ENCODE data around the gene BIVM. TPM values are rescaled to one million over a fixed set of nuclear protein-coding genes. Genes with fewer than 3 reads are reported as not detected.

Gene BIVM
- total and polyA plus RNA-seq, 2 experiments from 2014 or later = 3.2 to 4.2 TPM

DNA sequence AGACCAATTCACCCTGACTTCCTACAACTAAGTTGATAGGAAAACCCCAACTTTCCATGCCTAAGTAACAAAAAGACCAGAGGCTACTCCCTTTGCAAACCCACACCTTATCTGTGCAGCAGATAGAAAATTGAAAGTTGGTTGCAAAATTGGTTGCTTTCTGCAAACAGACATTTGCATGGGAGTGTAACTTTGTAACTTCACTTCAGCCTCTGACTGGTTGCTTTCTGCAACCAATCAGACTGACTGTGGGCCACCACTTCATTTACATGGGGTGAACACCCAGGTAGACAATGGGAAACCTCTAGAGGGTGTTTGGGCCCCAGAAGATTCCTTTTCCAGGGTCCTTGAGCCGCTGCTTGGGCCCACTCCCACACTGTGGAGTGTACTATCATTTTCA is 35.2 kb upstream of the BIVM start:
- Mint-ChIP-seq H3K4me1 (peaks cover 4% of the 10 kb centered on the region; the same call in 2 of the 3 replicates), H3K27me3 (ENCODE audit: insufficient read depth, low read depth, poor library complexity) (no peaks in the 10 kb centered on the region), H3K36me3 (ENCODE audit: low read depth) (no peaks in the 10 kb centered on the region; the same call in 2 of the 3 replicates), H3K9me3 (no peaks in the 10 kb centered on the region), H3K4me3 (no peak overlapping the region), H3K27ac (no peak overlapping the region)
- Histone ChIP-seq H3K79me2 (replicated peaks; ENCODE audit: insufficient read depth) (no peaks in the 10 kb centered on the region), H3K9me2 (ENCODE audit: insufficient read depth) (no peaks in the 10 kb centered on the region), H3K27ac (ENCODE audit: low read depth) (no peak overlapping the region), H3F3A (replicated peaks; ENCODE audit: low read depth) (no peaks in the 10 kb centered on the region), H3K4me3 (no peak overlapping the region), H2AFZ (no peak overlapping the region), H3K4me2 (no peak overlapping the region), H3K27me3 (ENCODE audit: insufficient read depth) (no peaks in the 10 kb centered on the region), H3K36me3 (ENCODE audit: insufficient read depth) (no peaks in the 10 kb centered on the region), H3K4me1 (ENCODE audit: insufficient read depth) (no peaks in the 10 kb centered on the region), H4K20me1 (replicated peaks; ENCODE audit: insufficient read depth) (no peaks in the 10 kb centered on the region)
- ATAC-seq (no peak; the same call in 2 of the 3 replicates), DNase-seq (ENCODE audit: low spot score) (no peak)
- TF ChIP-seq EZH2phosphoT487 (IDR thresholded peaks at IDR 0.05; ENCODE audit: unreplicated experiment) (no peak), NANOG (IDR thresholded peaks at IDR 0.05; ENCODE audit: borderline replicate concordance) (no peak), ZNF331 (CRISPR knock-in tag; IDR thresholded peaks at IDR 0.05; ENCODE audit: low read depth) (no peak), ZNF114 (CRISPR knock-in tag; IDR thresholded peaks at IDR 0.05) (no peak), STAT1 (IDR thresholded peaks at IDR 0.05; ENCODE audit: unreplicated experiment) (no peak), JUNB (IDR thresholded peaks at IDR 0.05; ENCODE audit: unreplicated experiment) (no peak), POLR2AphosphoS5 (IDR thresholded peaks at IDR 0.05; ENCODE audit: low read depth) (no peak), EZH2 (IDR thresholded peaks at IDR 0.05; ENCODE audit: low read depth, unreplicated experiment) (no peak), CREB1 (CRISPR knock-in tag; IDR thresholded peaks at IDR 0.05; ENCODE audit: low read depth) (no peak)
- TF ChIP-seq, protein P1, sequence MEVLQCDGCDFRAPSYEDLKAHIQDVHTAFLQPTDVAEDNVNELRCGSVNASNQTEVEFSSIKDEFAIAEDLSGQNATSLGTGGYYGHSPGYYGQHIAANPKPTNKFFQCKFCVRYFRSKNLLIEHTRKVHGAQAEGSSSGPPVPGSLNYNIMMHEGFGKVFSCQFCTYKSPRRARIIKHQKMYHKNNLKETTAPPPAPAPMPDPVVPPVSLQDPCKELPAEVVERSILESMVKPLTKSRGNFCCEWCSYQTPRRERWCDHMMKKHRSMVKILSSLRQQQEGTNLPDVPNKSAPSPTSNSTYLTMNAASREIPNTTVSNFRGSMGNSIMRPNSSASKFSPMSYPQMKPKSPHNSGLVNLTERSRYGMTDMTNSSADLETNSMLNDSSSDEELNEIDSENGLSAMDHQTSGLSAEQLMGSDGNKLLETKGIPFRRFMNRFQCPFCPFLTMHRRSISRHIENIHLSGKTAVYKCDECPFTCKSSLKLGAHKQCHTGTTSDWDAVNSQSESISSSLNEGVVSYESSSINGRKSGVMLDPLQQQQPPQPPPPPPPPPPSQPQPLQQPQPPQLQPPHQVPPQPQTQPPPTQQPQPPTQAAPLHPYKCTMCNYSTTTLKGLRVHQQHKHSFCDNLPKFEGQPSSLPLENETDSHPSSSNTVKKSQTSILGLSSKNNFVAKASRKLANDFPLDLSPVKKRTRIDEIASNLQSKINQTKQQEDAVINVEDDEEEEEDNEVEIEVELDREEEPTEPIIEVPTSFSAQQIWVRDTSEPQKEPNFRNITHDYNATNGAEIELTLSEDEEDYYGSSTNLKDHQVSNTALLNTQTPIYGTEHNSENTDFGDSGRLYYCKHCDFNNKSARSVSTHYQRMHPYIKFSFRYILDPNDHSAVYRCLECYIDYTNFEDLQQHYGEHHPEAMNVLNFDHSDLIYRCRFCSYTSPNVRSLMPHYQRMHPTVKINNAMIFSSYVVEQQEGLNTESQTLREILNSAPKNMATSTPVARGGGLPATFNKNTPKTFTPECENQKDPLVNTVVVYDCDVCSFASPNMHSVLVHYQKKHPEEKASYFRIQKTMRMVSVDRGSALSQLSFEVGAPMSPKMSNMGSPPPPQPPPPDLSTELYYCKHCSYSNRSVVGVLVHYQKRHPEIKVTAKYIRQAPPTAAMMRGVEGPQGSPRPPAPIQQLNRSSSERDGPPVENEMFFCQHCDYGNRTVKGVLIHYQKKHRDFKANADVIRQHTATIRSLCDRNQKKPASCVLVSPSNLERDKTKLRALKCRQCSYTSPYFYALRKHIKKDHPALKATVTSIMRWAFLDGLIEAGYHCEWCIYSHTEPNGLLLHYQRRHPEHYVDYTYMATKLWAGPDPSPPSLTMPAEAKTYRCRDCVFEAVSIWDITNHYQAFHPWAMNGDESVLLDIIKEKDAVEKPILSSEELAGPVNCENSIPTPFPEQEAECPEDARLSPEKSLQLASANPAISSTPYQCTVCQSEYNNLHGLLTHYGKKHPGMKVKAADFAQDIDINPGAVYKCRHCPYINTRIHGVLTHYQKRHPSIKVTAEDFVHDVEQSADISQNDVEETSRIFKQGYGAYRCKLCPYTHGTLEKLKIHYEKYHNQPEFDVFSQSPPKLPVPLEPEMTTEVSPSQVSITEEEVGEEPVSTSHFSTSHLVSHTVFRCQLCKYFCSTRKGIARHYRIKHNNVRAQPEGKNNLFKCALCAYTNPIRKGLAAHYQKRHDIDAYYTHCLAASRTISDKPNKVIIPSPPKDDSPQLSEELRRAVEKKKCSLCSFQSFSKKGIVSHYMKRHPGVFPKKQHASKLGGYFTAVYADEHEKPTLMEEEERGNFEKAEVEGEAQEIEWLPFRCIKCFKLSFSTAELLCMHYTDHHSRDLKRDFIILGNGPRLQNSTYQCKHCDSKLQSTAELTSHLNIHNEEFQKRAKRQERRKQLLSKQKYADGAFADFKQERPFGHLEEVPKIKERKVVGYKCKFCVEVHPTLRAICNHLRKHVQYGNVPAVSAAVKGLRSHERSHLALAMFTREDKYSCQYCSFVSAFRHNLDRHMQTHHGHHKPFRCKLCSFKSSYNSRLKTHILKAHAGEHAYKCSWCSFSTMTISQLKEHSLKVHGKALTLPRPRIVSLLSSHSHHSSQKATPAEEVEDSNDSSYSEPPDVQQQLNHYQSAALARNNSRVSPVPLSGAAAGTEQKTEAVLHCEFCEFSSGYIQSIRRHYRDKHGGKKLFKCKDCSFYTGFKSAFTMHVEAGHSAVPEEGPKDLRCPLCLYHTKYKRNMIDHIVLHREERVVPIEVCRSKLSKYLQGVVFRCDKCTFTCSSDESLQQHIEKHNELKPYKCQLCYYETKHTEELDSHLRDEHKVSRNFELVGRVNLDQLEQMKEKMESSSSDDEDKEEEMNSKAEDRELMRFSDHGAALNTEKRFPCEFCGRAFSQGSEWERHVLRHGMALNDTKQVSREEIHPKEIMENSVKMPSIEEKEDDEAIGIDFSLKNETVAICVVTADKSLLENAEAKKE (CRISPR knock-in tag; IDR thresholded peaks at IDR 0.05) = no peak
- TF ChIP-seq, protein P2, sequence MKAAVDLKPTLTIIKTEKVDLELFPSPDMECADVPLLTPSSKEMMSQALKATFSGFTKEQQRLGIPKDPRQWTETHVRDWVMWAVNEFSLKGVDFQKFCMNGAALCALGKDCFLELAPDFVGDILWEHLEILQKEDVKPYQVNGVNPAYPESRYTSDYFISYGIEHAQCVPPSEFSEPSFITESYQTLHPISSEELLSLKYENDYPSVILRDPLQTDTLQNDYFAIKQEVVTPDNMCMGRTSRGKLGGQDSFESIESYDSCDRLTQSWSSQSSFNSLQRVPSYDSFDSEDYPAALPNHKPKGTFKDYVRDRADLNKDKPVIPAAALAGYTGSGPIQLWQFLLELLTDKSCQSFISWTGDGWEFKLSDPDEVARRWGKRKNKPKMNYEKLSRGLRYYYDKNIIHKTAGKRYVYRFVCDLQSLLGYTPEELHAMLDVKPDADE (IDR thresholded peaks at IDR 0.05) = no peak
- TF ChIP-seq, protein P3, sequence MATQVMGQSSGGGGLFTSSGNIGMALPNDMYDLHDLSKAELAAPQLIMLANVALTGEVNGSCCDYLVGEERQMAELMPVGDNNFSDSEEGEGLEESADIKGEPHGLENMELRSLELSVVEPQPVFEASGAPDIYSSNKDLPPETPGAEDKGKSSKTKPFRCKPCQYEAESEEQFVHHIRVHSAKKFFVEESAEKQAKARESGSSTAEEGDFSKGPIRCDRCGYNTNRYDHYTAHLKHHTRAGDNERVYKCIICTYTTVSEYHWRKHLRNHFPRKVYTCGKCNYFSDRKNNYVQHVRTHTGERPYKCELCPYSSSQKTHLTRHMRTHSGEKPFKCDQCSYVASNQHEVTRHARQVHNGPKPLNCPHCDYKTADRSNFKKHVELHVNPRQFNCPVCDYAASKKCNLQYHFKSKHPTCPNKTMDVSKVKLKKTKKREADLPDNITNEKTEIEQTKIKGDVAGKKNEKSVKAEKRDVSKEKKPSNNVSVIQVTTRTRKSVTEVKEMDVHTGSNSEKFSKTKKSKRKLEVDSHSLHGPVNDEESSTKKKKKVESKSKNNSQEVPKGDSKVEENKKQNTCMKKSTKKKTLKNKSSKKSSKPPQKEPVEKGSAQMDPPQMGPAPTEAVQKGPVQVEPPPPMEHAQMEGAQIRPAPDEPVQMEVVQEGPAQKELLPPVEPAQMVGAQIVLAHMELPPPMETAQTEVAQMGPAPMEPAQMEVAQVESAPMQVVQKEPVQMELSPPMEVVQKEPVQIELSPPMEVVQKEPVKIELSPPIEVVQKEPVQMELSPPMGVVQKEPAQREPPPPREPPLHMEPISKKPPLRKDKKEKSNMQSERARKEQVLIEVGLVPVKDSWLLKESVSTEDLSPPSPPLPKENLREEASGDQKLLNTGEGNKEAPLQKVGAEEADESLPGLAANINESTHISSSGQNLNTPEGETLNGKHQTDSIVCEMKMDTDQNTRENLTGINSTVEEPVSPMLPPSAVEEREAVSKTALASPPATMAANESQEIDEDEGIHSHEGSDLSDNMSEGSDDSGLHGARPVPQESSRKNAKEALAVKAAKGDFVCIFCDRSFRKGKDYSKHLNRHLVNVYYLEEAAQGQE (IDR thresholded peaks at IDR 0.05; ENCODE audit: unreplicated experiment) = no peak
- TF ChIP-seq, protein P4, sequence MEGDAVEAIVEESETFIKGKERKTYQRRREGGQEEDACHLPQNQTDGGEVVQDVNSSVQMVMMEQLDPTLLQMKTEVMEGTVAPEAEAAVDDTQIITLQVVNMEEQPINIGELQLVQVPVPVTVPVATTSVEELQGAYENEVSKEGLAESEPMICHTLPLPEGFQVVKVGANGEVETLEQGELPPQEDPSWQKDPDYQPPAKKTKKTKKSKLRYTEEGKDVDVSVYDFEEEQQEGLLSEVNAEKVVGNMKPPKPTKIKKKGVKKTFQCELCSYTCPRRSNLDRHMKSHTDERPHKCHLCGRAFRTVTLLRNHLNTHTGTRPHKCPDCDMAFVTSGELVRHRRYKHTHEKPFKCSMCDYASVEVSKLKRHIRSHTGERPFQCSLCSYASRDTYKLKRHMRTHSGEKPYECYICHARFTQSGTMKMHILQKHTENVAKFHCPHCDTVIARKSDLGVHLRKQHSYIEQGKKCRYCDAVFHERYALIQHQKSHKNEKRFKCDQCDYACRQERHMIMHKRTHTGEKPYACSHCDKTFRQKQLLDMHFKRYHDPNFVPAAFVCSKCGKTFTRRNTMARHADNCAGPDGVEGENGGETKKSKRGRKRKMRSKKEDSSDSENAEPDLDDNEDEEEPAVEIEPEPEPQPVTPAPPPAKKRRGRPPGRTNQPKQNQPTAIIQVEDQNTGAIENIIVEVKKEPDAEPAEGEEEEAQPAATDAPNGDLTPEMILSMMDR (conservative IDR thresholded peaks at IDR 0.05; ENCODE audit: low read depth in 2 of 2) = no peak
